CD14-positive monocyte (primary cell): Measurements from ENCODE around the gene SPPL3. TPM values are rescaled to one million over a fixed set of nuclear protein-coding genes. Genes with fewer than 3 reads are reported as not detected.

ENCODE experiments used
- DNase-seq, 3 donors: peaks; one replicate each; pipeline ENCODE4 v3.0.0-alpha.2; 2011 to 2022
- H2AFZ ChIP-seq: 2 replicates; pipeline ENCODE4 v1.6.0; 2012; ENCODE audit warnings: mild to moderate bottlenecking, low read depth, low read length, inconsistent platforms; ENCODE audit not compliant: insufficient read depth, poor library complexity, severe bottlenecking
- H3K27ac ChIP-seq, 2 donors: 1 replicate in 1 of 2; 2 replicates in 1 of 2; pipeline ENCODE4 v1.5.1; 2012 to 2013; ENCODE audit warnings: low read length in 2 of 2, control low read depth in 1 of 2, inconsistent platforms in 1 of 2, low read depth in 1 of 2, mild to moderate bottlenecking in 1 of 2
- H3K27me3 ChIP-seq, 2 donors: one replicate each; pipeline versions ENCODE4 v1.6.0 to v1.6.1; 2011 to 2013; ENCODE audit warnings: low read length in 2 of 2; ENCODE audit not compliant: control insufficient read depth in 2 of 2, insufficient read depth in 2 of 2
- H3K36me3 ChIP-seq, 2 donors: replicated peaks in 1 of 2; 1 replicate in 1 of 2; 2 replicates in 1 of 2; pipeline versions ENCODE4 v1.5.1 to v1.6.1; 2012 to 2013; ENCODE audit warnings: low read length in 2 of 2, control low read depth in 1 of 2, inconsistent platforms in 1 of 2, mild to moderate bottlenecking in 1 of 2; ENCODE audit not compliant: insufficient read depth in 2 of 2, control insufficient read depth in 1 of 2
- H3K4me1 ChIP-seq, 2 donors: 1 replicate in 1 of 2; 2 replicates in 1 of 2; pipeline versions ENCODE4 v1.5.1 to v1.6.1; 2012 to 2013; ENCODE audit warnings: low read length in 2 of 2, control low read depth in 1 of 2, inconsistent platforms in 1 of 2, mild to moderate bottlenecking in 1 of 2, moderate library complexity in 1 of 2; ENCODE audit not compliant: insufficient read depth in 2 of 2, control insufficient read depth in 1 of 2
- H3K4me2 ChIP-seq: replicated peaks from 2 replicates; pipeline ENCODE3; 2012; ENCODE audit warnings: low read length, moderate library complexity, mild to moderate bottlenecking; ENCODE audit not compliant: poor library complexity, severe bottlenecking; ENCODE audit errors: extremely low read depth
- H3K4me3 ChIP-seq, 3 experiments: fragments of 200-600 bp in 1 of 3; sonication (generic) in 1 of 3; replicated peaks in 1 of 3; 1 replicate in 2 of 3; 2 replicates in 1 of 3; pipeline ENCODE4 v1.5.1; 2011 to 2013; ENCODE audit warnings: low read length in 3 of 3, mild to moderate bottlenecking in 3 of 3, control low read depth in 2 of 3, low read depth in 2 of 3, inconsistent platforms in 1 of 3, moderate library complexity in 1 of 3
- H3K79me2 ChIP-seq: 2 replicates; pipeline ENCODE4 v1.6.0; 2012; ENCODE audit warnings: mild to moderate bottlenecking, control low read depth, inconsistent platforms, low read length, moderate library complexity; ENCODE audit not compliant: insufficient read depth
- H3K9ac ChIP-seq: 2 replicates; pipeline ENCODE4 v1.6.0; 2017; ENCODE audit warnings: low read length, mild to moderate bottlenecking; ENCODE audit not compliant: insufficient read depth, poor library complexity, severe bottlenecking
- H3K9me3 ChIP-seq, 2 donors: replicated peaks in 1 of 2; 1 replicate in 1 of 2; 2 replicates in 1 of 2; pipeline versions ENCODE4 v1.5.1 to v1.6.1; 2012 to 2013; ENCODE audit warnings: low read length in 2 of 2, control low read depth in 1 of 2; ENCODE audit not compliant: control insufficient read depth in 1 of 2, insufficient read depth in 1 of 2
- H4K20me1 ChIP-seq: 2 replicates; pipeline ENCODE4 v1.6.0; 2012; ENCODE audit warnings: mild to moderate bottlenecking, low read length, control low read depth, moderate library complexity; ENCODE audit not compliant: insufficient read depth
- H3K27ac Mint-ChIP-seq, 7 donors: one replicate each; pipeline ENCODE4 v1.8.0; 2020; ENCODE audit warnings: mild to moderate bottlenecking in 7 of 7, mixed read lengths in 7 of 7, moderate library complexity in 6 of 7, inconsistent platforms in 2 of 7
- H3K27me3 Mint-ChIP-seq, 3 donors: one replicate each; pipeline ENCODE4 v1.8.0; 2021 to 2022; ENCODE audit warnings: low read depth in 3 of 3, mild to moderate bottlenecking in 3 of 3, mixed read lengths in 3 of 3, moderate library complexity in 3 of 3, inconsistent platforms in 1 of 3
- H3K36me3 Mint-ChIP-seq, 2 donors: one replicate each; pipeline ENCODE4 v1.8.0; 2020; ENCODE audit warnings: mixed read lengths in 2 of 2, inconsistent platforms in 1 of 2, mild to moderate bottlenecking in 1 of 2
- H3K4me1 Mint-ChIP-seq: one replicate; pipeline ENCODE4 v1.8.0; 2020; ENCODE audit warnings: mild to moderate bottlenecking, mixed read lengths
- H3K4me3 Mint-ChIP-seq, 2 donors: one replicate each; pipeline ENCODE4 v1.8.0; 2020; ENCODE audit warnings: mild to moderate bottlenecking in 2 of 2, mixed read lengths in 2 of 2, moderate library complexity in 1 of 2
- H3K9me3 Mint-ChIP-seq, 7 donors: one replicate each; pipeline ENCODE4 v1.8.0; 2020 to 2022; ENCODE audit warnings: mixed read lengths in 7 of 7, mild to moderate bottlenecking in 6 of 7, moderate library complexity in 6 of 7, inconsistent platforms in 2 of 7
- WGBS: methylation state at CpG from one replicate; pipeline ENCODE4 v1.1.5; 2013; ENCODE audit warnings: missing lambda C conversion rate; ENCODE audit not compliant: insufficient coverage; 5-methylcytosine and 5-hydroxymethylcytosine counted together
- intact Hi-C, 2 donors: fragments of 100-400 bp; cut with micrococcal nuclease; formaldehyde crosslinking; loops; one replicate each; pipeline versions ENCODE4 v1.15.0 to v1.15.1; 2023
- polyA plus RNA-seq, 3 donors: library from polyadenylated mRNA; depleted of rRNA in 1 of 3; unstranded in 2 of 3; stranded (reverse) in 1 of 3; fragments of 300-500 nt in 2 of 3; fragments of >200 nt in 1 of 3; fragmentation: Illumina TruSeq in 2 of 3; gene quantifications; 1 replicate in 2 of 3; 2 replicates in 1 of 3; pipeline ENCODE4 v1.2.3, GENCODE V29; 2012 to 2021
- TF ChIP-seq, protein P1 (sequence below): fragments of 200-600 bp; IDR thresholded peaks from one replicate; pipeline ENCODE4 v1.8.0; 2022; ENCODE audit warnings: antibody characterized with exemption, mild to moderate bottlenecking

The SPPL3 gene
- polyA plus RNA-seq, 3 donors = 14.5 to 18.6 (median 18.5) TPM

DNA sequence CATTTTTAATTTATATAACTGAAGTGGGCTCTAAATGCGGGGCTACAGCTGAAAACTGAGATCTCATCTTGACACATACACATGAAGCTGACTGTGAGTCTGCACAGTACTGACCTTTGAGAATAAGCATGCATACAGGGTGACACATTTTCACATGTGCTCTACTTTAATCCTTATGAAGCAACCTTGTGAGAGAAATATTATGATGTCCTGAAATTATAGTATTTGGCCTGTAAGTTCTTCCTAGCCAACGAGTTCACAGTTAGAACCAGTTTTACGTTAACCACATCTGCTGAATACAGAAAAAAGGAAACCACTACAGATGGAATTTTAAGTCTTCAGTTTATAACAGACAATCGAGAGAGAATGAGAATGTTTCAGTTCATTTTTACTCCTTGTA lies 70.3 kb downstream of the SPPL3 start:
- intact Hi-C loops = no loop called here
- Histone ChIP-seq H3K27me3 (no peaks in the 10 kb centered on the region), H3K9me3 (no peaks in the 10 kb centered on the region), H3K4me3 (no peak overlapping the region), H2AFZ (no peak overlapping the region), H3K9ac (no peak overlapping the region), H3K4me1 (peaks cover 22 to 28% of the 10 kb centered on the region in 2 donors), H3K27ac (peak overlapping the region in 1 of 2 donors; percentile 18), H3K4me2 (no peak overlapping the region), H4K20me1 (peaks cover 96% of the 10 kb centered on the region), H3K79me2 (peaks cover 88% of the 10 kb centered on the region), H3K36me3 (no peaks in the 10 kb centered on the region)
- no peak for DNase-seq
- peaks cover 0 to 3% of the 10 kb centered on the region in 2 donors for H3K36me3 Mint-ChIP-seq
- no CpG with 5 or more reads among the region's 4 CpGs for WGBS
- no peaks in the 10 kb centered on the region for H3K27me3 Mint-ChIP-seq
- H3K4me3 Mint-ChIP-seq = no peak overlapping the region
- TF ChIP-seq, protein P1, sequence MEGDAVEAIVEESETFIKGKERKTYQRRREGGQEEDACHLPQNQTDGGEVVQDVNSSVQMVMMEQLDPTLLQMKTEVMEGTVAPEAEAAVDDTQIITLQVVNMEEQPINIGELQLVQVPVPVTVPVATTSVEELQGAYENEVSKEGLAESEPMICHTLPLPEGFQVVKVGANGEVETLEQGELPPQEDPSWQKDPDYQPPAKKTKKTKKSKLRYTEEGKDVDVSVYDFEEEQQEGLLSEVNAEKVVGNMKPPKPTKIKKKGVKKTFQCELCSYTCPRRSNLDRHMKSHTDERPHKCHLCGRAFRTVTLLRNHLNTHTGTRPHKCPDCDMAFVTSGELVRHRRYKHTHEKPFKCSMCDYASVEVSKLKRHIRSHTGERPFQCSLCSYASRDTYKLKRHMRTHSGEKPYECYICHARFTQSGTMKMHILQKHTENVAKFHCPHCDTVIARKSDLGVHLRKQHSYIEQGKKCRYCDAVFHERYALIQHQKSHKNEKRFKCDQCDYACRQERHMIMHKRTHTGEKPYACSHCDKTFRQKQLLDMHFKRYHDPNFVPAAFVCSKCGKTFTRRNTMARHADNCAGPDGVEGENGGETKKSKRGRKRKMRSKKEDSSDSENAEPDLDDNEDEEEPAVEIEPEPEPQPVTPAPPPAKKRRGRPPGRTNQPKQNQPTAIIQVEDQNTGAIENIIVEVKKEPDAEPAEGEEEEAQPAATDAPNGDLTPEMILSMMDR = no peak
- H3K9me3 Mint-ChIP-seq = no peaks in the 10 kb centered on the region
- peaks cover 46% of the 10 kb centered on the region for H3K4me1 Mint-ChIP-seq
- H3K27ac Mint-ChIP-seq = peak overlapping the region in 1 of 7 donors; percentile 73

DNA sequence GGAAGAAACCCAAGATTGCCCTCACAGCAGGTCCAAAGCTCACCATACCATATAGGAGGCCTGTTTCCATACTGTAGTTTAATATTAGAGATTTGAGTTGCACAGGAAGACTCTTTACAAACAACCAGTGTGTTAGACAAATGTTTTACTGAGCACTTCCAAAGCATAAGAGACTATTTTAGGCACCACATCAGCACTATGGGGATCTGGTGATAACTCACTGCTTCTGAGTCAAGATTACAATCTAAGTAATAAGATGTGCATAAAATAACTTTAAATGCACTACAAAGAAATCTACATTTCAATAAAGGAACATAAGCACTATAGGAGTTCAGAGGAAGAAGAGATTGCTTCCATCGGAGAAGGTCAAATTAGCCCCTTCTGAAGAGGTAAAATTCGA lies 71.4 kb downstream of the SPPL3 start:
- Mint-ChIP-seq H3K27me3 (no peaks in the 10 kb centered on the region), H3K4me3 (no peak overlapping the region), H3K4me1 (peaks cover 46% of the 10 kb centered on the region), H3K36me3 (peaks cover 0 to 3% of the 10 kb centered on the region in 2 donors), H3K27ac (no peak overlapping the region), H3K9me3 (no peaks in the 10 kb centered on the region)
- no peak for DNase-seq
- Histone ChIP-seq H3K79me2 (peaks cover 90% of the 10 kb centered on the region), H3K36me3 (no peaks in the 10 kb centered on the region), H3K4me2 (no peak overlapping the region), H3K27ac (no peak overlapping the region), H3K4me3 (no peak overlapping the region), H3K27me3 (no peaks in the 10 kb centered on the region), H2AFZ (no peak overlapping the region), H3K9me3 (no peaks in the 10 kb centered on the region), H3K9ac (no peak overlapping the region), H3K4me1 (peaks cover 22 to 28% of the 10 kb centered on the region in 2 donors), H4K20me1 (peaks cover 97% of the 10 kb centered on the region)
- 100% methylated on average over 1 of the region's 2 CpGs for WGBS
- TF ChIP-seq, protein P1 = no peak
- intact Hi-C loops = no loop called here
